ENCODE results near the gene SCN1A. TPM values are rescaled to one million over a fixed set of nuclear protein-coding genes. Genes with fewer than 3 reads are reported as not detected.

SCN1A gene
- total RNA-seq = under 0.01 TPM in 1 of 2 replicates, not detected in the other

DNA sequence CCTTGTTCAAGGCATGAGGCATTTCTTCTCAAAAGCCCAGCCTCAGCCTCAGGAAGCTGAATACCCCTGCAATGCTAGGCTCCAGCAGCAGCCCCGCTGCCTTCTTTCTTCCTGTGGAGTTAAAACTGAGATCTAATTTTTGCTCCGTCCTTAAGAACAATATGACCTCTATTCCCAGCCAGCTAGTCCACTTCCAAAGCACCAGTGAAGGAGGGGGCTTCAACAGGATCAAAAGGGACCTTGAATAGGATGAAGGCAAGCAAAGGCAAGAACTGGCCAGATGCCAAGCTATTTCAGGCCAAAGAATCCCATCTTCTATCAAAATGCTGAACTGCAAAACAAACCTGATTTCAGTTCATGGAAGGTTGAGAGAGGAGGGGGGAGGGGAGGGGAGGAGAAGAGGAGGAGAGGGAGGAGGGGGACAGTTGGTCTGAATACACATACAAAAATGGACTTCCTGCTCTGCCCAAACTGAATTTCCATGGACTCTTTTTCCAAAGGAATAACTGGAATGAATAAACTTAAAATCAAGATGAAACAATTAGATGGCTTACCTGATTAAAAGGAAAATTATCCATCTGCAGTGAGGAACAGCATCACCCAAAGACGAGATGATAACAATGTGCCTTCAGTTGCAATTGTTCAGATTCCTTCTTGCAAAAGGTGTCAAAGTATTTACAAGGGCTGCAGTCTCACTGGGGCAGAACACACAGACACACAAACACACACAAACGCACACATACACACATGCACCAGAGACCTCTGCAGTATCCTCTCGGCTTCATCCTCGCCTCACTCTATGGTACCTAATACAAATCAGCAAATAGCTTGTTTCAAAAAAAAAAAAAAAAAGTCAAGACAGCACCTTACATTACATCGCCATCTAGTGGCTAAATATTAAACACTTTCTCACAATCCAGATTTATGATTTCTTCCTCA lies at the start of gene SCN1A:
SCN1A (minus strand) TSS at position 804 of the 939 bp plus-strand sequence. CDS start 54,399 bp downstream, outside the sequence.

DNA sequence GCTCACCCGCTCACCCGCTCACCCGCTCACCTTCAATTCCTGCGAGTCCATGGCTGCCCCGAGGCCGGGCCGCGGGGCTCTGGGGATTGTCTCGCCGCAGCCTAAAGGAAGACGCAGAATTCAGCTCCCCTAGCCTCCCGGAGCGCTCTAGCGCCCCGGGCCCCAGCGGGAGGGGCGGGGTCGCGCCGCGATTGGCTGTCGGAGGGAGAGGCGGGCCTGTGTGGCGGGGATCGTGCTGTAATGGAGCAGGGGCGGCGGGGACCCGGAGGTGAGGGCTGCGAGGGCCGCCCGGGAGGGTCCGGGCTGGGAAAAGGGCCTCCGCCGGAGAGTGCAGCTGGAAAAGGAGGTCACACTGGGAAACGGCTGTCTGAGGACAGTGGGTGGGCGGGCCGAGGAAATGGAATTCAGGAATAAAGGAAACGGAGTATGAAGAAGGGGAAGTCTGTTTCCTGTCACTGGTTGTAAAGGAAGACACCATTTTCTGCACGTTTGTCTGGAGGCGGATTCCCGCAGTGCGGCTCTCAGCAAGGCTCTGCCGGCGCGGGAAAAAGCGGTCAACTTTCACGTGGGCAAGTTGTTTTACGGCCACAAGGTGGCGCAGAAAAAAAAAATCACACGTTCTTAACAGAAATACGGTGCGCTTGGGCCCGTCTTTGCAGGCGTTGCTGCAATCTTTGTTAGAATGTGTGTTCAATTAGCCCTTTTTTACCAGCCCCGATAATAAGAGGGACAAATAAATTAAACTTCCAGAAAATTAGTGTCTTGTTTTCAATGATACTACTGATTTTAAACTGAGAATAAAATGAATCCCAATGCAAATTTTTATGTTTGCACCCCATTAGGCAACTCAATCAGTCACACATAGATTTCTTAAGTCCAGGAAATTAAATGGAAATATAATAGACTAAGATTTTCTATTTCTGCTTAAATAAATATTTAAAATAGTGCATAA lies 173.9 kb downstream of the SCN1A start, which contains the start of gene TTC21B:
TTC21B (minus strand) TSS at position 122 of the 952 bp plus-strand sequence; CDS start at position 51, 71 bp downstream.

Other genes with a start within 250 kb of the SCN1A start
- gene TTC21B, start 174.2 kb downstream of the SCN1A start, total RNA-seq = 7.4 and 9.4 TPM in 2 replicates
- 12.3 and 13.6 TPM in 2 replicates for gene SCN9A, start 247.9 kb upstream of the SCN1A start, total RNA-seq

Measured in bronchus fibroblast of lung (primary cell).